Measurements from ENCODE around the gene TNFRSF4.

TNFRSF4 gene

DNA sequence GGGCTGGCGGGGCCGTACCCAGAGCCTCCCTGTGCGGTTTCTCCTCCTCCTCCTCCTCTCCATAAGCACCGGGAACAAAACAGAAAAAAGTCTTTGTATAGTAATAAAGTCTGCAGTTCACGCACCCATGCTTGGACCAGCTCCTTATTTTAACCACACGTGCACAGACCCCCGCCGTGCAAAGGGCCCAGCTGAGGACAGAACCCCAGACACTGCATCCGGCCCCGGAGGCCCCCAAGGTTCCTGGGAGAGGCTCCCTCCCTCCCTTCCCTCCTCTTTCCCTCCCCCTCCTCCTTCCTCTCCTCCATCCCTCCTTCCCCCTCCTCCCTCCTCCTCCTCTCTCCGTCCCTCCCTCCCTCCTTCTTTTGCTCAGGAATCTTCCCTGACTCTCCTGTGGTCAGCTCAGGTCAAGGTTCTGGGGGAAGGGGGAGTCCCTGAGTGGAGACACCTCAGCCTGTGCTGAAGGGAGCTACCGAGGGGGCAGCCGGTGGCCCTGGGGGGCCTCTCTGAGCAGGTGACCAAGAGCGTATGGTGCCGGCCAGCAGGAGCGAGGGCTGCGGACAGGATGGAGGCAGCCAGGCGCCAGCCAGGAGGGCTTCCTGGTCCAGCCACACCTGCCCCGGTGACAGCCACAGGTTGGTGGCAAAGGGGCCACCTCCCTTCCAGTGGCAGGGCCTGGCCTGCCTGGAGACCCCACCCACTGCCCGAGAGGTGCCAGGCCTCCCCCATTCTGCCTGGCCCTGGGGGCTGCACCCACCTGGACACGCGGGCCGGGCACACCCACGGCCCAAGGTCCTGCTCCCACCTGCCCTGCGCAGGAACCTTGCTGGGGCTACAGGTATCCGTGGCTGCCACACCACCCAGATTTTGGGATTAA lies 43.5 kb downstream of the TNFRSF4 start:
- Mint-ChIP-seq H3K4me1 (ENCODE audit: low read depth in 2 of 2) (peaks cover 5 to 8% of the 10 kb centered on the region in 2 donors), H3K27me3 (peaks cover 17 to 25% of the 10 kb centered on the region in 2 donors), H3K9me3 (no peaks in the 10 kb centered on the region), H3K4me3 (peak overlapping the region in 1 of 2 donors; percentile 25), H3K27ac (peak overlapping the region in 1 of 2 donors; percentile 17), H3K36me3 (ENCODE audit: insufficient read depth) (peaks cover 2% of the 10 kb centered on the region)
- no peak for DNase-seq
- ATAC-seq (replicated peaks), result no peak

DNA sequence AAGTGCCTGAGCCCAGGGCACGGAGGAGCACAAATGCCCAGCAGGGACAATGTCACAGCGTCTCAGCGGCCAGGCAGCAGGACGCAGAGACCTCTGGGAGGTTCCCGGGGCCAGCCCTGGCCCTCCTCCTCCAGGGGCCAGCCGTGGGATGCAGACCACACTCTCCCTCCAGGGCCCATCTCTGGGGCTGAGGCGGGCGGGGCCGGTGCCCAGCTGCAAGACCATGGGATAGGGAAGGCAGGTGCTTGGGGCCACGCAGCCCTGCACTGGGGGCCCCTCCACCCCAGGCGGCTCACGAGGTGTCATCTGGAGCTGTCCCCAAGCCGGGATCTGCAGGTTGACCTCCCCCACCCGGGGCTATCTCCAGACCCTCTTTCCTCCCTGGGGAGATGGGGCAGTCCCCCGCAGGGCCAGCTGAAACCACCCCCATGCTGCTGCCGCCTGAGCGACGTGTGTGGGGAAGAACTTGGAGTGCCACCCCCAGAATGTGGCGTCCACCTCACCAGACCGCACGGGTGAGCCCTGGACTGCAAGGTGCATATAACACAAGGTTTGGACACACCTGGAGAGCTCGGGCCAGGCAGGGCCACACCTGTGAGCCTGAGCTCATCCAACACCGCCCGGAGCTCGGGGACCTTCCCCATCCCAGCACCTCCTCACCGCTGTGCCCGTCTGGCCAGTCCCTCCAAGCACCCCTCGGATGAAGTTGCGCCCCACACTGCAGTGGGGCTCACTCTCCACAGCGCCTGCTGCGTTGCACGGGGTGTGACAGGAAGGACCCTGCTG lies 44.3 kb downstream of the TNFRSF4 start:
- ATAC-seq (replicated peaks), result no peak
- H3K4me1 Mint-ChIP-seq (ENCODE audit: low read depth in 2 of 2), result peaks cover 6 to 8% of the 10 kb centered on the region in 2 donors
- no peaks in the 10 kb centered on the region for H3K36me3 Mint-ChIP-seq (ENCODE audit: insufficient read depth)
- H3K27ac Mint-ChIP-seq, result peak overlapping the region in 1 of 2 donors; percentile 17
- peak overlapping the region in 1 of 2 donors; percentile 25 for H3K4me3 Mint-ChIP-seq
- no peaks in the 10 kb centered on the region for H3K9me3 Mint-ChIP-seq
- peaks cover 18 to 29% of the 10 kb centered on the region in 2 donors for H3K27me3 Mint-ChIP-seq
- DNase-seq, result no peak

DNA sequence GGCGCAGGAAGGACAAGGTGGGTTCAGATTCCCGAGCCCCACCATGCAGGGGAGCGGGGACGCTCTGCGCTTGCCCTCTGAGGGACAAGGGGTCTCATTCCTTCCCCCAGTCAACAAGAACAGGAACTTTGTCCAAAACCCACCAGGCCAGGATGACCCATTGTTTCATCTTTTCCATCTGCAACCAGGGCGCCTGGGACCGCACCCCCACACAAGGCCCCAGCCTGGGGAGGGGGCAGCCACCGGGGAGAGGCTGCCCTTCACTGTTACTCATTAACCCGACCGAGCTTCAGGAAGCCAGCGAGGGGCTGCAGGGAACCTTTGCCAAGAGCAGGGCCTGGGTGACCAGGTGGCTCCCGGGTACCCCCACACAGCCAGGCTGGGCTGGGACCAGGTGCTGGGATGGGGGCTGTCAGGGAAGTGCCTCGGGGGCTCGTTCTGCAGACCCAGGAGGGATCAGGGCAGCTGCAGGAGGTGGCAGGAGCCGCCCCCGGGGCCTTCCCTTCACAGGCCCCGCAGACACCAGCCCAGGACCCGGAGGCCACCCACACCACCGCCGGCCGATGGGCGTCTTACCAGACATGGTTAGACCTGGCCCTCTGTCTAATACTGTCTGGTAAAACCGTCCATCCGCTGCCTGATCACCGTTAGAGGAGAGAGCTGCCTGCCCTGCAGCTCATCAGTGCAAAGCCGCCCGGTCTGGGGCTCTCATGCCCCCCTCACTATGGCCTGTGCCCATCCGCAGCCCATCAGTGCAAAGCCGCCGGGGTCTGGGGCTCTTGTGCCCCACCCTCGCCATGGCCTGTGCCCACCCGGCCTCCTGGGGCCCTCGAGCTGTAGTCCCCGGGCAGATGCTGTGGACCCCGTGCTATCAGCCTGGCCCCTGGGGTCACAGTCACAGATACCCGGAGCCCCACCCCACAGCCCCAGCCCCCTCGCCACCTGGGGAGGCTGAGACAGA lies 45.2 kb downstream of the TNFRSF4 start:
- H3K27ac Mint-ChIP-seq, result no peak overlapping the region
- ATAC-seq (replicated peaks), result no peak
- no peak for DNase-seq
- H3K27me3 Mint-ChIP-seq, result peaks cover 18 to 29% of the 10 kb centered on the region in 2 donors
- no peak overlapping the region for H3K4me3 Mint-ChIP-seq
- H3K36me3 Mint-ChIP-seq (ENCODE audit: insufficient read depth), result no peaks in the 10 kb centered on the region
- no peaks in the 10 kb centered on the region for H3K9me3 Mint-ChIP-seq
- H3K4me1 Mint-ChIP-seq (ENCODE audit: low read depth in 2 of 2), result peaks cover 6 to 8% of the 10 kb centered on the region in 2 donors

DNA sequence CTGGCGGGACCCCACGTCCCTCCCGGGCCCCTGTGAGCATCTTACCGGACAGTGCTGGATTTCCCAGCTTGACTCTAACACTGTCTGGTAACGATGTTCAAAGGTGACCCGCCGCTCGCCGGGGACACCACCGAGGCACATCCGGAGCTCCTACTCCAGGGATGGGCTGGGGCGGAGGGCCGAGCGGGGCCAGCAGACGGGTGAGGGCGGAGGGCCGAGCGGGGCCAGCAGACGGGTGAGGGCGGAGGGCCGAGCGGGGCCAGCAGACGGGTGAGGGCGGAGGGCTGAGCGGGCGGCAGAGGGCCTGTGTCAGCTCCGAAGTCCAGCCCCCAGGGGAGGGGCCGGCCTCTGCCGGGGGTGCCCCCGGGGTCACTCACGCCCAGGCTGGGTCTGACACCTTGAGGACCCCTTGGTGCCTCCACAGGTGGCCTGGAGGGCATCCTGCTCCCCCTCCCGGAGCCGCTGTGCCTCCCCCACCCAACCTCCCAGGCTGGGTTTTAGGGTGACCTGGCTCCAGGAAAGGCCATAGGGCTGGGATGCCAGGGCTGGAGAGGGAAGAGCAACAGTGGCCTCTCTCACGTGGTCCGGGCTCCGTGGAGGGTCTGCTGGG lies 46.0 kb downstream of the TNFRSF4 start:
- Mint-ChIP-seq H3K9me3 (no peaks in the 10 kb centered on the region), H3K27me3 (peaks cover 18 to 29% of the 10 kb centered on the region in 2 donors), H3K4me3 (no peak overlapping the region), H3K27ac (no peak overlapping the region), H3K4me1 (ENCODE audit: low read depth in 2 of 2) (peaks cover 6% of the 10 kb centered on the region in 2 donors), H3K36me3 (ENCODE audit: insufficient read depth) (no peaks in the 10 kb centered on the region)
- no peak for DNase-seq
- ATAC-seq (replicated peaks), result no peak

DNA sequence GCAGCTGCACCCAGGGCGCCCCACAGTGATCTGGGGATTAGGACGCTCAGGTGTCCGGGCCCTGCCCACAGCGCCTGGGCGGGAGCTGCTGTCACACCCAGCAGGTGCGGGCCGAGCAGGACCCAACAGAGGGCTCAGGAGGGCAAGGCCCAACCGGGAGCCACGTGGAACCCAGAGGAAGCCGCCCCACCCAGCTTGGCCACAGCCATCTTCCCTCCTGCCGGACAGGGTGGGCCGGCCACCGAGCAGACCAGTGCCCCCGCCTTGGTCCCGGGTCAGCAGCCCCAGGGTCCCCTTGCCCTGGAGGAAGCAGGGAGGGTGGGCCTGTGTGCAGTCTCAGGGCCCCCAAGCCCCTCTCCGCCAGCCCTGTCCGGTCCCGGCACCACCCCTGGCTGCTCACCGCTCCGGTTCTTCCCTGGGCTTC lies 46.5 kb downstream of the TNFRSF4 start:
- ATAC-seq (replicated peaks), result no peak

DNA sequence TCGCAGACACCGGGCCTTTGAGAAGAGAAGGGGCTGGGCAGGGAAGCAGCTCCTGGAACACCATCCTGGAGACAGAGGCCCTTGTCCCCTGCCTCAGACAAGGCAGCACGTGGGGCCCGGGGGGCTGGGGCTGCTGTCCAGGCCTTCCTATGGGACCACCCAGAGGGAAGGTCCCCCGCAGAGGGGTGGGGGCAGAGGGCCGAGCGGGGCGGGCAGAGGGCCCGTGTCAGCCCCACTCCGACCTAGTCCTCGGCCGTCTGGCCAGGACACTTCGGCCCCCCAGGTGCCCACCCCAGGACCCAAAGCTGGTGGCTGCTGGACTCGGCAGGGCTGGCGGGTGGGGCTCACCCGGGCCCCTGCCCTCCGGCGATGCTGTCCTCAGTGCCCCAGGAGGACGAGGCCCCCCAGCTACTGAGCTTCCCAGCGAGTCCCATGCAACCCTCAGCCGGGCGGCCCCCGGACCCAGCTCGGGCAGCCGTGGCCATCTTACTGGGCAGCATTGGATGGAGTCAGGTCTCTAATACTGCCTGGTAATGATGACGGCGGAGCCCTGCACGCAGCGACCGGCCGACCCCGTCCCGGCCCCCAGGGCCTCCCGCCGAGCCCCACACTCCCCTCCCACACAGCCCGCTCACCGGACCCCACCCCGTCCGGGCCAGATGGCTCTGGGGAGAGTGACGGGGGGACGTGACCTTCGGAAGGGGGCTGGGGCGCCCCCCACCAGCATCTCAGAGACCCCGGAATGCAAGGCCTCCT lies 47.1 kb downstream of the TNFRSF4 start:
- peaks cover 2 to 6% of the 10 kb centered on the region in 2 donors for H3K4me1 Mint-ChIP-seq (ENCODE audit: low read depth in 2 of 2)
- H3K4me3 Mint-ChIP-seq, result no peak overlapping the region
- H3K27ac Mint-ChIP-seq, result no peak overlapping the region
- H3K27me3 Mint-ChIP-seq, result peaks cover 14 to 21% of the 10 kb centered on the region in 2 donors
- H3K9me3 Mint-ChIP-seq, result no peaks in the 10 kb centered on the region
- no peak for ATAC-seq (replicated peaks)
- no peak for DNase-seq
- H3K36me3 Mint-ChIP-seq (ENCODE audit: insufficient read depth), result no peaks in the 10 kb centered on the region

More for the DNA sequence above, 46.5 kb downstream of the TNFRSF4 start:
- no peaks in the 10 kb centered on the region for H3K36me3 Mint-ChIP-seq (ENCODE audit: insufficient read depth)
- DNase-seq, result no peak
- no peak overlapping the region for H3K4me3 Mint-ChIP-seq
- H3K9me3 Mint-ChIP-seq, result no peaks in the 10 kb centered on the region
- H3K4me1 Mint-ChIP-seq (ENCODE audit: low read depth in 2 of 2), result peaks cover 6% of the 10 kb centered on the region in 2 donors
- peaks cover 18 to 27% of the 10 kb centered on the region in 2 donors for H3K27me3 Mint-ChIP-seq
- no peak overlapping the region for H3K27ac Mint-ChIP-seq

DNA sequence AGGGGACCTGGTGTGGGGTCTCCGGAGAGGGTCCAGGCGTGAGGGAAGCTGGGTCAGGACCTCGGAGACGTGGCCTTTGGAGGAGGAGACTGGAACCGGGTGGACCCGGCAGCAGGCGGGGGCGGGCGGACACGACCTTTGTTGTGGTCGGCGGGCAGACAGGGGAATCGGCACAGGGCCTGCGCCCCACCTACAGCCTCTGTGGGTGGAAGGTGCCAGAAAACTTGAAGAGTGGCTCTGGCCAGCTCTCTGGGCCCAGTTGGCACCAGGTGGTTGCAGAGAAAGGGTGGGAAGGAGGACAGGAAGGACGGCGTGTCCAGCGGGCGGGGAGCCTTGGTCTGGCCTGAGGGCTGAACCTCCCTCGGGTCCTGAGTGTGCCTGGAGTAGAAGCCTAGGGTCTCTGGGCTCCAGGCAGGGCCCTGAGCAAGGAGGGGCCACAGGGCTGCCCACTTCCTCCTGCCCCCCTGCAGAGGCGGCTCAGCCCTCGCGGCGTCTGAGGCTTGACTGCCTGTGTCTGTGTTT lies 48.0 kb downstream of the TNFRSF4 start:
- peak overlapping the region in 1 of 2 donors; percentile 35 for H3K27ac Mint-ChIP-seq
- ATAC-seq (replicated peaks), result no peak

DNA sequence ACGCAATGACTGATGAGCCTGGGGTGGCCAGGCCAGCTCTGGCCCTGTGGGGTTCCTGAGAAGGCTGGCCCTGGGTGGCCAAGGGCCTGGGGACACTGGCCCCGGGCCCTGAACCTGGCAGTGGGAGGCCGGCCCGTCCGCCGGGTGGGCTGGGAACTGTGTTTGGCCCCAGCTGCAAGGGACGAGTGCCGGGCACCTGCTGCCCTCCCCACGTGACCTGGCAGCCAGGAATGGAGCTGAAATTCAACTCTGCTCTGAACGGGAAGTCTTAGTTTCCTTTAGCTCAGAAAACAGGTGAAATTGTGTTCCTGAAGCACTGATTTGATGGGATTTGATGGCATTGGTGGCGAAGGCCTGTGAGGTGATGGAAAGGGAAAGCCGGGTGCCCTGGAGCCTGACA lies 48.5 kb downstream of the TNFRSF4 start:
- ATAC-seq (replicated peaks) (no peak), DNase-seq (no peak)
- Mint-ChIP-seq H3K36me3 (ENCODE audit: insufficient read depth) (no peaks in the 10 kb centered on the region), H3K9me3 (no peaks in the 10 kb centered on the region), H3K27ac (peak overlapping the region in 1 of 2 donors; percentile 35), H3K4me3 (peak overlapping the region in 1 of 2 donors; percentile 5), H3K4me1 (ENCODE audit: low read depth in 2 of 2) (peaks cover 2 to 6% of the 10 kb centered on the region in 2 donors), H3K27me3 (peaks cover 14 to 19% of the 10 kb centered on the region in 2 donors)

More for the DNA sequence above, 48.0 kb downstream of the TNFRSF4 start:
- H3K9me3 Mint-ChIP-seq, result no peaks in the 10 kb centered on the region
- no peak for DNase-seq
- H3K36me3 Mint-ChIP-seq (ENCODE audit: insufficient read depth), result no peaks in the 10 kb centered on the region
- peaks cover 14 to 20% of the 10 kb centered on the region in 2 donors for H3K27me3 Mint-ChIP-seq
- H3K4me3 Mint-ChIP-seq, result peak overlapping the region in 1 of 2 donors; percentile 5
- H3K4me1 Mint-ChIP-seq (ENCODE audit: low read depth in 2 of 2), result peaks cover 2 to 6% of the 10 kb centered on the region in 2 donors

DNA sequence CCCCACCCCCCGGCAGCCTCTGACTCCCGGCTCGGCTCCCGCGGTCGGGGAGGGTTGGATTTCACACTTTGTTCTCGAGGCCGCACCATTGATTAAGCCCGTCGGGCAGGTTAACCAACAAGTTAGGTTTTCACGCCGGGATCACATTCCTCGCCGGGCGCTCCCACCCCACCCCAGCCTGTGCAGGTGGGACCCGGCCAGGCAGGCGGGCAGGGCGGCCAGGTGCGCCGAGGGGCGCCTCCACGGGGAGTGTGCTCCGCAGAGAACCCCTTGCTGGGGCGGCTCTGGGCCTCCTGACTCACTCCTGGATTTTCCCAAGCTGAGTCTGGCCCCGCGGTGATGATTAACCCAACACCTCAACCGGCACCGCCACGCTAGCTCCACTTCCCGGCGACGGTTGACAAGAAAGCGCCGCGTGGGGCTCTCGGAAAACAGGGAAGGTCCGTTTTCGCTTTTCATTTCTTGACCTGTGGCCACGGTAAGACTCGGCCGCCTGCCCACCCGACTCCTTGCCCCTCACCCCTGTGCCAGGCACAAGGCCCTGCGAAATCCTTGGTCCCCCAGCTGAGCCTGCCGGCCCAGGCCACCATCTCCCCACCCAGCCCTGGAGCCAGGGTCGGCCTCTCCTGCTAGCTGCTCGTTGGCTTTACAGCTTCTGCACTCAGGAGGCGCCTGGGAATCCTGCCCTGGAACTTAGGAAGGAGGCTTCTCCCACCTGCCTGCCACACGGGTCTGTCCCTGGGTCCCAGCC lies 49.1 kb downstream of the TNFRSF4 start:
- Mint-ChIP-seq H3K36me3 (ENCODE audit: insufficient read depth) (no peaks in the 10 kb centered on the region), H3K4me1 (ENCODE audit: low read depth in 2 of 2) (peaks cover 2 to 6% of the 10 kb centered on the region in 2 donors), H3K9me3 (no peaks in the 10 kb centered on the region), H3K4me3 (no peak overlapping the region), H3K27me3 (peaks cover 8 to 13% of the 10 kb centered on the region in 2 donors), H3K27ac (no peak overlapping the region)
- ATAC-seq (replicated peaks) (no peak), DNase-seq (no peak)

DNA sequence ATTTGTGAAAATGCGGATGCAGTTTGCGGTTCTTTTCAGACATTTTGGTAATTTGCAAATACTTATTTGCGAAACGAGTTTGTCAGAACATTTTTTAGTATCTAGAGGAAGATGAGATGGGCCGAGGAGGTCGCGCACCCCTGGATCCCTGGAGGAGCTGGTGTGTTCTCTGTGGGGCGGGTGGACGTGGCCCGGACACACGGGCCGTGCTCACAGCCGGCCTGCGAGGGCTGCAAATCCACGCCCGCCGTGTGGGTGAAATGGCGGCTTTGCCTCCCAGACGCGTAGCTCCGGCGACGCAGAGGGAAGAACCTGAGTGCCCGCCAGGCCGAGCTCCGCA lies 49.6 kb downstream of the TNFRSF4 start:
- no peaks in the 10 kb centered on the region for H3K36me3 Mint-ChIP-seq (ENCODE audit: insufficient read depth)
- ATAC-seq (replicated peaks), result no peak
- no peak overlapping the region for H3K4me3 Mint-ChIP-seq
- H3K27me3 Mint-ChIP-seq, result peaks cover 7 to 10% of the 10 kb centered on the region in 2 donors
- no peaks in the 10 kb centered on the region for H3K9me3 Mint-ChIP-seq
- peaks cover 2 to 6% of the 10 kb centered on the region in 2 donors for H3K4me1 Mint-ChIP-seq (ENCODE audit: low read depth in 2 of 2)
- DNase-seq, result no peak
- no peak overlapping the region for H3K27ac Mint-ChIP-seq

DNA sequence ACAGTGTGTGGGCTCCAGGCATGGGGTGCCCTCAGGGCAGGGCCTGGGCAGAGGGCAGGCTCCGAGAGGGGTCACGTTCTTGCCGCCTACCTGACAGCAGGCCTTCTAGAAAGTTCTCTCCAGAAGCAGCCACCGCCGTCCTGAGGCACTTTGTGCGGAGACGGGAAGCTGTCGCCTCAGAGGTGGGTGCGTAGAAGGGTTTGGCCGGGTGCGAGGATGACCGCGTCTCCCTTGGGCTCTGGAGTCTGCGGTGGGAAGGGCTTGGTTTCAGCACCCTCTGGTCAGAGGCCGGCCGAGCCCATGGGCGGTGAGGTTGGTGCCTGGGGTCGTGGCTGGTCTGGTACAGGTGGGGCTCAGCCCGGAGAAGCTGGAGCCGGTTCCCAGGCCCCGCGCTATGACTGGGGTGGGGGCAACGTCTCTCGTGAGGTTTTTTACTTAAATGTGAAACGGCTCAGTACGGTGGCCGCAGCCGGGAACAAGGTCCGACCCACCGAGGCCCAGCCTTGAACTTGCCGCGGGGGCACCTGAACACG lies 50.3 kb downstream of the TNFRSF4 start:
- H3K36me3 Mint-ChIP-seq (ENCODE audit: insufficient read depth), result no peaks in the 10 kb centered on the region
- no peak overlapping the region for H3K4me3 Mint-ChIP-seq
- peaks cover 7 to 10% of the 10 kb centered on the region in 2 donors for H3K27me3 Mint-ChIP-seq
- DNase-seq (no peak), ATAC-seq (replicated peaks) (no peak)
- no peaks in the 10 kb centered on the region for H3K9me3 Mint-ChIP-seq
- H3K27ac Mint-ChIP-seq, result no peak overlapping the region
- peaks cover 2 to 6% of the 10 kb centered on the region in 2 donors for H3K4me1 Mint-ChIP-seq (ENCODE audit: low read depth in 2 of 2)

Measured in effector memory CD8-positive, alpha-beta T cell (primary cell).